Inferior parietal cortex (tissue), 1 donor: ENCODE results near the gene MBOAT2.

ENCODE experiments used
- DNase-seq: peaks from one replicate; pipeline ENCODE4 v3.0.0-alpha.2; 2016; ENCODE audit errors: extremely low spot score

MBOAT2 gene

GRCh38 chr2:9018109-9018508, 14.6 kb upstream of the MBOAT2 start:
- DNase-seq: no peak

GRCh38 chr2:9017411-9017810, 13.9 kb upstream of the MBOAT2 start:
- no peak for DNase-seq

- DNase-seq: no peak
Measured at GRCh38 chr2:9015998-9016397, 12.5 kb upstream of the MBOAT2 start.

- no peak for DNase-seq
Measured at GRCh38 chr2:9013403-9013802, 9.9 kb upstream of the MBOAT2 start.

- no peak for DNase-seq
Measured at GRCh38 chr2:9010866-9011265, 7.4 kb upstream of the MBOAT2 start.

GRCh38 chr2:9008951-9009664, 5.6 kb upstream of the MBOAT2 start:
- no peak for DNase-seq

GRCh38 chr2:9006368-9006767, 2.9 kb upstream of the MBOAT2 start:
- DNase-seq: no peak

GRCh38 chr2:9004338-9005204, 1.1 kb upstream of the MBOAT2 start:
- DNase-seq: no peak

- DNase-seq: no peak
Measured at GRCh38 chr2:9003366-9003615, 193 bp downstream of the MBOAT2 start.

- DNase-seq: no peak
Measured at GRCh38 chr2:9002637-9003365, 683 bp downstream of the MBOAT2 start.

- DNase-seq: no peak
Measured at GRCh38 chr2:9002313-9002636, 1.2 kb downstream of the MBOAT2 start.

GRCh38 chr2:9001778-9002177, 1.7 kb downstream of the MBOAT2 start:
- DNase-seq: no peak

GRCh38 chr2:9001229-9001628, 2.3 kb downstream of the MBOAT2 start:
- DNase-seq: no peak

- DNase-seq: no peak
Measured at GRCh38 chr2:9000442-9000841, 3.0 kb downstream of the MBOAT2 start.

- DNase-seq: no peak
Measured at GRCh38 chr2:8999797-9000196, 3.7 kb downstream of the MBOAT2 start.

GRCh38 chr2:8999102-8999446, 4.4 kb downstream of the MBOAT2 start:
- no peak for DNase-seq

- no peak for DNase-seq
Measured at GRCh38 chr2:8998418-8999101, 4.9 kb downstream of the MBOAT2 start.

GRCh38 chr2:8997631-8998030, 5.9 kb downstream of the MBOAT2 start:
- no peak for DNase-seq

GRCh38 chr2:8997108-8997507, 6.4 kb downstream of the MBOAT2 start:
- no peak for DNase-seq

GRCh38 chr2:8996006-8996405, 7.5 kb downstream of the MBOAT2 start:
- no peak for DNase-seq

GRCh38 chr2:8994386-8994785, 9.1 kb downstream of the MBOAT2 start:
- no peak for DNase-seq

GRCh38 chr2:8993902-8994278, 9.6 kb downstream of the MBOAT2 start:
- no peak for DNase-seq
